ENCODE data around the gene SELENOP. TPM values are rescaled to one million over a fixed set of nuclear protein-coding genes. Genes with fewer than 3 reads are reported as not detected.

The SELENOP gene
- total RNA-seq, 1 experiment from 2014 or later = 7.2 TPM

DNA sequence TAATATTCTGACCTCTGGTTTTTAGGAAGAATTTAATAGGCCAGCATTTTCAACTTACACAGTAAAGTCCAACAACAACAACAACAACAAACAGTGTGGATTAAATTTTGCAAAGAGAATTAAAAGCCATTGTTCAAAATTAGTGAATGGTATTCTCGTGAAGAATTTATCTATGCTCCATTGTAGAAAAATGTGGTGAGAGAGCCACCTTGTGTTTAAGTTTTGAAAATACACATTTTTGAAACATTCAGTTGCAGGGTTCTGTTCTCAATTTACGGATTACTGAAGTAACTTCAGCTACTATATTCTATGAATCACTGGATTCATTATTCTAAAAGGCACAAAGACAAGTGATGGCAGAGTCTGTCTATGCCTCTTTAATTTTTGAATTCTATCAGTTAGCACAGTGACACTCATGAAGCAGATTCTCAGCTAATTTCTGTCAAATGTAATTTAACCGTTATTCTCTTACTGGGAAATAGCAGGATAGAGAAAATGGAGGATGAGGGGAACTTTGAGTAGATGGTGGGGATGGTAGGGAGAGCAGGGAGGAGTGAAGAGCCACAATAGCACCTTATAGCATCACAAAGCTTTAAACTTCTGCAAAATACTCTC lies 44.1 kb downstream of the SELENOP start:
- in situ Hi-C loops (cut with HindIII; ENCODE audit: low pct_unique_long_range_greater_than_20kb, low sequenced_read_pairs) = no loop called here
- peak; percentile 77 for DNase-seq (ENCODE audit: low read depth, low spot score)

DNA sequence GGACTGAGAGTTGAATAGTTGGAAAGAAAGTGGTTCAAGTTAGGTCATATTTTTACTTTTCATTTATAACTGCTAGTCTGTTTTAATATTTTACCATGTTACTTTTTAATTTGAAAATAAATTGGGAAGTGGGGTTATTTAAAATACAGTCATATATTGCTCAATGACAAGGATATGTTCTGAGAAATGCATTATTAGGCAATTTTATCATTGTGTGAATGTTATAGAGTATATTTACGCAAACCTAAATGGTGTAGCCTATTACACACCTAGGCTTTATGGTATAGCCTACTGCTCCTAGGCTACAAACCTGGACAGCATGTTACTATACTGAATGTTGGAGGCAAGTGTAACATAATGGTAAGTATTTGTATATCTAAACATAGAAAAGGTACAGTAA lies 49.9 kb downstream of the SELENOP start:
- in situ Hi-C loops (cut with HindIII; ENCODE audit: low pct_unique_long_range_greater_than_20kb, low sequenced_read_pairs) = no loop called here
- no peak for DNase-seq (ENCODE audit: low read depth, low spot score)

DNA sequence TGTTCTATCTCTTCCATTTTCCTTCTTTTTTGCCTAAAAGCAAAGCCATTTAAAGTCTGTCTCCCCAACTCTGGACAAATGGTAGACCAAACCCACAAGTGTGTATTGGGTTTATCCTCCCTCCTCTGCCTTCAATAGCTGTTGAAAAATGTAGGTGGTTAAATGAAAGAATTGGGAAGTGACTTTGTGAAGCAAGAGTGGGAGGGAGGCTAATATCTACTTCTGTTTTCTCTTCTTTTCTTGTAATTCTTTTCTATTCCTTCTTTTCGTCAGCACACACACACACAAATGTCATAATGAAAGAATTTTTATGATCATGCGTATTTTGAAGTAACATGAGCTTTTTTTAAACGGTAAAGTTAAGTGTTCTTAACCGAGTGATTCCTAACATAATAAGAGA lies 51.3 kb downstream of the SELENOP start:
- in situ Hi-C loops (cut with HindIII; ENCODE audit: low pct_unique_long_range_greater_than_20kb, low sequenced_read_pairs) = no loop called here
- DNase-seq (ENCODE audit: low read depth, low spot score) = peak; percentile 22

DNA sequence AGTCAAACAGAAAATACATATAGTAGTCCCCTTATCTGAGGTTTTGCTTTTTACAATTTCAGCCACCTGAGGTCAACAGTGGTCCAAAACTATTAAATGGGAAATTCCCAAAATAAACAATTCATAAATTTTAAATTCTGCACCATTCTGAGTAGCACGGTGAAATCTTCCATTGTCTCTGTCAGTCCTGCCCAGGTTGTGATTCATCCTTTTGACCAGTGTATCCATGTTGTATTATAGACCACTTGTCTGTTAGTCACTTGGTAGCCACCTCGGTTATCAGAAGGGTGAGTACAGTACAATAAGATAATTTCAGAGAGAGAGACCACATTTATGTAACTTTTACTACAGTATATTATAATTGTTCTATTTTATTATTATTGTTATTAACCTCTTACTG lies 52.2 kb downstream of the SELENOP start:
- peak; percentile 84 for DNase-seq (ENCODE audit: low read depth, low spot score)
- in situ Hi-C loops (cut with HindIII; ENCODE audit: low pct_unique_long_range_greater_than_20kb, low sequenced_read_pairs) = no loop called here

DNA sequence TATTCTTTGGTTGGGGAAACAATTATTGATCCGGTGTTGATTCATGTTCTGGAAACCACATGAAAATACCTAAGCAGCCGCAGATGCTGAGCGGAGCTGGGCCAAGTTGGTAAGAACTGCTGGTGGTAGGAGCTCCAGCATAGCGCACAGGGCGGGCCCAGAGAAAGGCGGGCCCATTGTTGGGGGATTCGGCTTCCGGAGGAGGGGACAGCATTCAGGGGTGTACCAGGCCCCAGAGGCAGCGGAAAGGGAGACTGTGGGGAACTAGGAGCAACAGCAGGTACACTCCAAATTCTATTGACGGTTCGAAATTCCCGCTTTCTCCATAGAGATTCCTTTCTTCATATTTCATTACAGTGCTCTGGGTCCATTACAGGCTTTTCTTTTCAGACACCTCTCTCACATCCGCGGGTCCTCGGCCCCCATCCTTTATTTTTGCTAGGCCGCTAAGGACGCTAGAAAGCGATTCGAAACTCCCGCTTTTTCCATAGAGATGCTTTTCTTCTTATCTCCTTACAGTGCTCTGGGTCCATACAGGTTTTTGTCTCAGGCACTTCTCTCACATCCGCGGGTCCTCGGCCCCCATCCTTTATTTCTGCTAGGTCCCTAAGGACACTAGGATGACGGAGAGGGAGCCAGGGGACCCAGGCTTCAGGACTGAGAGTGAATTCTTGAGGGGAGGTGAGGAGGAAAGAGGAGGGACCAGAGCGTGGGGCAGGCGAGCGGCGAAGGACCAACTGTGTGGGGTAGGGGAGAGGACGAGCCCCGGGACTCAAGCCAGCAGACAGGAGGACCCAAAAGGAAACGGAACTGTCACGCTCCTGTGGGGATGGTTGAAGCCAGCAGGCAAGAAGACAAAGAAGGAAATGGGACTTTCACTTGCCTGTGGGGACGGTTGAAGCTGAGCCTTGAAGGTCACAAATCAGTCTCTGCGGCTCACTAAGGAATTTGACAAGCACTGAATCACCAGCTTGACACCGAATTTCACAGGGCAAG lies 54.8 kb downstream of the SELENOP start, which contains the start of gene CCDC152:
Gene CCDC152 (plus strand): TSS at position 213 of the 996 bp plus-strand sequence. CDS start 2,304 bp downstream, outside the sequence.
- no peak for DNase-seq (ENCODE audit: low read depth, low spot score)
- in situ Hi-C loops (cut with HindIII; ENCODE audit: low pct_unique_long_range_greater_than_20kb, low sequenced_read_pairs) = no loop called here

DNA sequence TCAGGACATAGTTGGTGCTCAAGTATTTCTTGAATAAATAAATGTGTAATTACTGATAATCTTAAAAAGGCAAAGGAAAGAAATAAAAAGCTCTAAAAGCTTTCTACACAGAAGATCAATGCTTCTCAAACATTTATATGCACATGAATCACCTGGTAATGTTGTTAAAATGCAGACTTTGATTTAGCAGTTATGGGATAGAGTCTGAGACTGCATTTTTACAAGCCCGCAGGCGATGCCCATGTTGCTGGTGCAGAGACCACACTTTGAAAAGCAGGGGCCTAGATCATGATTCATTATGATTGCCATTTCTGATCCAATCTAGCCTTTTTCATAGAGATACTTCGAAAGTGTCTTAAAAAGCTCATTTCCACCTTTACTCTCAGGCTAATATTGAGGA lies 58.6 kb downstream of the SELENOP start:
- in situ Hi-C loops (cut with HindIII; ENCODE audit: low pct_unique_long_range_greater_than_20kb, low sequenced_read_pairs) = no loop called here

DNA sequence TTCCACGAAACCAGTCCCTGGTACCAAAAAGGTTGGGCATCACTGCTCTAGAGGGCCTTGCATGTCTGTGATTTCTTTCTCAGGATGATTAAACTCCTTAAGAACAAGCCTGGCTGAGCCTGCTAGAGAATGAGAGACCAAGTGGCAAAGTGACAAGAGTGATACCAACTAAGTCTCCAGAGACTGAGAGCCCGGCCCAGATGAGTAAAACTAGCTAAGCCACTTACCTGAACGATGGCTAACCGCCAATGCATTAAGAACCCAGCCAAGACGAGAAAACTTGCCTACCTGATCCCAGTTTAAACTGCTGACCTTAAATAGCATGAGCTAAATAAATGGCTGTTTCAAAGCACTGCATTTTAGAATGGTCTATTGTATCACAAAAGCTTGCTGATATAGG lies 60.6 kb downstream of the SELENOP start:
- no peak for DNase-seq (ENCODE audit: low read depth, low spot score)
- in situ Hi-C loops (cut with HindIII; ENCODE audit: low pct_unique_long_range_greater_than_20kb, low sequenced_read_pairs) = no loop called here

More for the DNA sequence above, 58.6 kb downstream of the SELENOP start:
- DNase-seq (ENCODE audit: low read depth, low spot score) = no peak

DNA sequence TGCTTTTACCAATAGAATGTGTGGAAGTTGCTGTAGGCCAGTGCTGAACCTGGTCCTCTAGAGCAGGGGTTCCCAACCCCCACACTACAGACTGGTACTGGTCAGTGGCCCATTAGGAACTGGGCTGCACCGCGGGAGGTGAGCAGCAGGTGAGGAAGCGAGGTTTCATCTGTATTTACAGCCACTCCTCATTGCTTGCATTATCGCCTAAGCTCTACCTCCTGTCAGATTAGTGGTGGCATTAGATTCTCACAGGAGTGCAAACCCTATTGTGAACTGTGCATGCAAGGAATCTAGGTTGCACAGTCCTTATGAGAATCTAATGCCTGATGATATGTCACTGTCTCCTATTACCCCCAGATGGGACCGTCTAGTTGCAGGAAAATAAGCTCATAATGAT lies 61.2 kb downstream of the SELENOP start:
- DNase-seq (ENCODE audit: low read depth, low spot score) = no peak
- in situ Hi-C loops (cut with HindIII; ENCODE audit: low pct_unique_long_range_greater_than_20kb, low sequenced_read_pairs) = no loop called here

Other genes with a start within 250 kb of the SELENOP start
- 0.45 and 0.92 TPM in 2 replicates for gene CCDC152, start 55.1 kb downstream of the SELENOP start, total RNA-seq (2014; rRNA removed; shearing (Covaris generic))
- gene ANXA2R, start 228.4 kb upstream of the SELENOP start, total RNA-seq (2014; rRNA removed; shearing (Covaris generic)) = 0.40 and 0.45 TPM in 2 replicates